ENCODE results near the gene OLIG3.

Gene OLIG3

GRCh38 chr6:137465378-137466009 lies 28.7 kb downstream of the OLIG3 start:
- no peak for DNase-seq (ENCODE audit: low read depth)
- H3K4me3 ChIP-seq (ENCODE audit: low read depth, low read length), result no peak overlapping the region
- TF ChIP-seq CTCF (conservative IDR thresholded peaks at IDR 0.05; ENCODE audit: low read depth, low read length), result no peak

DNA sequence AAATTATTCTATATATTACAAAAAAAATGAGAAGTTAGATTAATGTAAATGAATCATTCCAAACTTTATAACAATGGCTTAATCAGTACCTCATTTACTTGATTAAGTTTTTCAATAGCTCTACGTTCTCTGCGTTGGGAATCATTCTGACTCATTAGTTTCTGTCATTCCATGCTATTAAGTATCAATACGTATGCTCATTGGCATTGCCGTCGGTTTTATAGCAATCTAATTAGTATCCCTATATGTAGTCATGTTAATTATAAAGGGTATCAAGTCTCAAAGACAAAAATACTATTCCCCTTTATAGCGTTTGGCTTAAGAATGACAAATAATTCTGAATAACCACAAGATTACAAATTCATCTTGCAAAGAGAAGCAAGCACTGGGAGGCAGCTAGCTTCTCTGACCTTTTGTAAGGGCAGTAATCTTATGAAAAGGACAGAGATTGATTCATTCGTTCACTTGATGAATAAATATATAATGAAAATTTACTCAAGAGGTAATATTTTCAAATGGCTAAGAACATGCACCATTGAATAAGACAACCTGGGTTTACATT lies 41.8 kb downstream of the OLIG3 start:
- no peak for TF ChIP-seq CTCF (conservative IDR thresholded peaks at IDR 0.05; ENCODE audit: low read depth, low read length)
- H3K4me3 ChIP-seq (ENCODE audit: low read depth, low read length), result no peak overlapping the region

DNA sequence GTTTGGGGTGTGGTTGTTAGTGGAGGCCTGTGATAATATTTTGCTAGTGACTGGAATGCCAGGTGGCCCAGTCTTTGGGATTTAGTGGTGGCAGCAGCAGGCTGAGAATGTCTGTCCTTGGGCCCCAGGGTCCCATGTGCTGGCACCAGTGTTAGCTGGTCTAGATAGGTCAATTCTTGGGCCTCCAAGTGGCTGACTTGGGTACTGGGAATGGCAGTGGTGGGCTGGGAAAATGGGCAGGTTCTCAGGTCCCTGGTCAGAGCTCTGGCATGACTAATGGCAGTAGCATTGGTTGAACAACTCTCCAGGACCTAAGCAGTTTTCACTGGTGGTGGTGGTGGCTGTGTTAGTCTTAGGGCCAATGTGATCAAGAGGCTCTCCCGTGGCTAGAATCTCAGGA lies 50.3 kb downstream of the OLIG3 start:
- H3K4me3 ChIP-seq (ENCODE audit: low read depth, low read length), result no peak overlapping the region
- TF ChIP-seq CTCF (conservative IDR thresholded peaks at IDR 0.05; ENCODE audit: low read depth, low read length), result peak; percentile 1
- DNase-seq (ENCODE audit: low read depth), result no peak

More for the DNA sequence above, 41.8 kb downstream of the OLIG3 start:
- DNase-seq (ENCODE audit: low read depth), result peak; percentile 66

Data from choroid plexus epithelial cell (primary cell).